ENCODE measurements around the gene DNAJB2. TPM values are rescaled to one million over a fixed set of nuclear protein-coding genes. Genes with fewer than 3 reads are reported as not detected.

The DNAJB2 gene
- total RNA-seq, result 77.5 TPM
- long read RNA-seq, transcript DNAJB2-202 (10 exons, 1,946 nt), result major isoform, 11 of 26 reads
- long read RNA-seq, transcript DNAJB2-201 (9 exons, 3,176 nt), result minor isoform, 5 of 26 reads
- long read RNA-seq, partial matches to known transcripts, result 3 of 26 reads
- long read RNA-seq, other reads (novel, unspliced or antisense), result 7 of 26 reads

- intact Hi-C loops (cut with micrococcal nuclease), result no loop called here
- H3K4me1 ChIP-seq, result peaks cover 65% of the 10 kb centered on the region
- TF ChIP-seq CTCF (IDR thresholded peaks at IDR 0.05; ENCODE audit: borderline replicate concordance), result no peak
These were observed at the start of gene DNAJB2 for GRCh38 chr2:219279151-219279915. Gene DNAJB2 (plus strand): TSS chr2:219279366. CDS start chr2:219279834, 468 bp downstream.

GRCh38 chr2:219230059-219230540 is 49.1 kb upstream of the DNAJB2 start:
- H3K9me3 ChIP-seq (replicated peaks), result no peaks in the 10 kb centered on the region
- intact Hi-C loops (cut with micrococcal nuclease), result no loop called here

More at GRCh38 chr2:219279151-219279915, at the start of gene DNAJB2:
- H3K9me3 ChIP-seq (replicated peaks), result no peaks in the 10 kb centered on the region
- peak within 1 kb of the TSS; percentile 88 for H3K4me3 ChIP-seq
- peak; percentile 99 for DNase-seq
- peaks cover 42% of the 10 kb centered on the region for H3K36me3 ChIP-seq
- peak within 1 kb of the TSS; percentile 98 for H3K27ac ChIP-seq (replicated peaks)
- no peaks in the 10 kb centered on the region for H3K27me3 ChIP-seq (ENCODE audit: low read depth)

GRCh38 chr2:219234331-219234730 is 44.8 kb upstream of the DNAJB2 start:
- no peak overlapping the region for H3K4me3 ChIP-seq
- H3K27me3 ChIP-seq (ENCODE audit: low read depth), result no peaks in the 10 kb centered on the region
- no peak for TF ChIP-seq CTCF (IDR thresholded peaks at IDR 0.05; ENCODE audit: borderline replicate concordance)
- peaks cover 41% of the 10 kb centered on the region for H3K4me1 ChIP-seq
- H3K9me3 ChIP-seq (replicated peaks), result no peaks in the 10 kb centered on the region
- intact Hi-C loops (cut with micrococcal nuclease), result no loop called here
- no peak overlapping the region for H3K27ac ChIP-seq (replicated peaks)
- DNase-seq, result no peak
- peaks cover 71% of the 10 kb centered on the region for H3K36me3 ChIP-seq

More at GRCh38 chr2:219230059-219230540, 49.1 kb upstream of the DNAJB2 start:
- H3K27ac ChIP-seq (replicated peaks), result peak overlapping the region; percentile 96
- peaks cover 65% of the 10 kb centered on the region for H3K4me1 ChIP-seq
- TF ChIP-seq CTCF (IDR thresholded peaks at IDR 0.05; ENCODE audit: borderline replicate concordance), result no peak
- no peaks in the 10 kb centered on the region for H3K27me3 ChIP-seq (ENCODE audit: low read depth)
- no peak for DNase-seq
- H3K36me3 ChIP-seq, result peaks cover 61% of the 10 kb centered on the region
- peak overlapping the region; percentile 83 for H3K4me3 ChIP-seq

GRCh38 chr2:219243291-219243761 is 35.8 kb upstream of the DNAJB2 start:
- Histone ChIP-seq H3K4me1 (peaks cover 37% of the 10 kb centered on the region), H3K36me3 (peaks cover 18% of the 10 kb centered on the region), H3K4me3 (peak overlapping the region; percentile 41), H3K27me3 (ENCODE audit: low read depth) (no peaks in the 10 kb centered on the region), H3K9me3 (replicated peaks) (no peaks in the 10 kb centered on the region), H3K27ac (replicated peaks) (no peak overlapping the region)
- no peak for TF ChIP-seq CTCF (IDR thresholded peaks at IDR 0.05; ENCODE audit: borderline replicate concordance)
- DNase-seq, result no peak
- intact Hi-C loops (cut with micrococcal nuclease), result no loop called here

- Histone ChIP-seq H3K4me3 (peak overlapping the region; percentile 81), H3K36me3 (peaks cover 18% of the 10 kb centered on the region), H3K27me3 (ENCODE audit: low read depth) (no peaks in the 10 kb centered on the region), H3K27ac (replicated peaks) (peak overlapping the region; percentile 93), H3K9me3 (replicated peaks) (no peaks in the 10 kb centered on the region), H3K4me1 (peaks cover 52% of the 10 kb centered on the region)
- intact Hi-C loops (cut with micrococcal nuclease), result no loop called here
- no peak for DNase-seq
- no peak for TF ChIP-seq CTCF (IDR thresholded peaks at IDR 0.05; ENCODE audit: borderline replicate concordance)
These were observed 34.4 kb upstream of the DNAJB2 start for GRCh38 chr2:219244789-219245147.
